GM12878 (cell line): ENCODE measurements around the gene CHAD.

Experiments
- CBFB ChIP-seq: IDR thresholded peaks from 2 replicates; pipeline ENCODE4 v1.6.1; 2016; ENCODE audit warnings: antibody characterized with exemption, low read depth
- ESRRA ChIP-seq: IDR thresholded peaks from 2 replicates; pipeline ENCODE4 v1.6.1; 2012; ENCODE audit warnings: mild to moderate bottlenecking, low read length, improper control_type of control experiment
- EZH2 ChIP-seq: IDR thresholded peaks from 2 replicates; pipeline ENCODE4 v1.6.1; 2012; ENCODE audit warnings: low read depth, mild to moderate bottlenecking, control low read depth, inconsistent platforms, low read length, borderline replicate concordance; ENCODE audit not compliant: control insufficient read depth
- KDM1A ChIP-seq: fragments of 200-600 bp; sonication (generic); IDR thresholded peaks from 2 replicates; pipeline ENCODE4 v1.6.1; 2016; ENCODE audit warnings: borderline replicate concordance
- PBX3 ChIP-seq: IDR thresholded peaks from 2 replicates; pipeline ENCODE4 v1.6.1; 2011; ENCODE audit warnings: mild to moderate bottlenecking, low read depth, low read length, moderate library complexity; ENCODE audit not compliant: insufficient replicate concordance
- SMC3 ChIP-seq: IDR thresholded peaks from 2 replicates; pipeline ENCODE4 v1.6.1; 2011; ENCODE audit warnings: low read length, improper control_type of control experiment, borderline replicate concordance
- ZNF384 ChIP-seq: IDR thresholded peaks from 2 replicates; pipeline ENCODE4 v1.6.1; 2012; ENCODE audit warnings: low read depth, mild to moderate bottlenecking, low read length, improper control_type of control experiment, borderline replicate concordance

GRCh38 chr17:50452630-50453300 is 15.9 kb downstream of the CHAD start:
- TF ChIP-seq KDM1A (no peak), ZNF384 (no peak), ESRRA (no peak), EZH2 (no peak), SMC3 (no peak), PBX3 (no peak), CBFB (no peak)
